NCI-H748 (cell line): ENCODE results near the gene ENKUR.

Source experiments
- DNase-seq: peaks from one replicate; lab custom pipeline; 2025; ENCODE audit not compliant: unreplicated experiment; lab: John Stamatoyannopoulos, UW

The ENKUR gene

DNA sequence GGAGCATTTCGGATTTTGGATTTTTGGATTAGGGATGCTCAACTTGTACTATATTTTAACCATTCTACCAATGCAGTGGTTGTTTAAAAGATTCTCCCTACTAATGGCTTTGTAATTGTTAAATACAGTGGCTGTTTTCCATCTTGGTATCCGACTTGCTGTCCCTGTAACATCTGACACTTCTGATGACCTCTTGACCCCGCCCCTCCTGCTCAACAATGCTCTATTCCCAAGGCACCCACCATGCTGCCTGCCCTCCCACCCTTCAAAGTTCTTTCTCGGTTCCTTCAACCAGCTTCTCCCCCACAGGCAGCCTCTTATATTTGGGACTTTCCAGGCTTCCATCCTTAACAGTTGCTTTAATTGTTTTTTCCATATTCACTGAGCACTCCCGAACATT lies 65.5 kb downstream of the ENKUR start:
- no peak for DNase-seq

DNA sequence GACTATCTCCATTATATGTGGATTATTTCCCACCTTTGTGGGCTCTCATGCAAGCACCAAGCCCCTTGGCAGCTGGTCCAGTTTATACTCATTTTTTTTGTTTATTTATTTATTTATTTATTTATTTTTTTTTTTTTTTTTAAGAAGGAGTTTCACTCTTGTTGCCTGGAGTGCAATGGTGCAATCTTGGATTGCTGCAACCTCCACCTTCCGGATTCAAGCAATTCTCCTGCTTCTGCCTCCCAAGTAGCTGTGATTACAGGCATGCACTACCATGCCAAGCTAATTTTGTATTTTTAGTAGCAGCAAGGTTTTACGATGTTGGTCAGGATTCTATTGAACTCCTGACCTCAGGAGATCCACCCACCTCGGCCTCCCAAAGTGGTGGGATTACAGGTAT lies 66.3 kb downstream of the ENKUR start:
- DNase-seq, result no peak

DNA sequence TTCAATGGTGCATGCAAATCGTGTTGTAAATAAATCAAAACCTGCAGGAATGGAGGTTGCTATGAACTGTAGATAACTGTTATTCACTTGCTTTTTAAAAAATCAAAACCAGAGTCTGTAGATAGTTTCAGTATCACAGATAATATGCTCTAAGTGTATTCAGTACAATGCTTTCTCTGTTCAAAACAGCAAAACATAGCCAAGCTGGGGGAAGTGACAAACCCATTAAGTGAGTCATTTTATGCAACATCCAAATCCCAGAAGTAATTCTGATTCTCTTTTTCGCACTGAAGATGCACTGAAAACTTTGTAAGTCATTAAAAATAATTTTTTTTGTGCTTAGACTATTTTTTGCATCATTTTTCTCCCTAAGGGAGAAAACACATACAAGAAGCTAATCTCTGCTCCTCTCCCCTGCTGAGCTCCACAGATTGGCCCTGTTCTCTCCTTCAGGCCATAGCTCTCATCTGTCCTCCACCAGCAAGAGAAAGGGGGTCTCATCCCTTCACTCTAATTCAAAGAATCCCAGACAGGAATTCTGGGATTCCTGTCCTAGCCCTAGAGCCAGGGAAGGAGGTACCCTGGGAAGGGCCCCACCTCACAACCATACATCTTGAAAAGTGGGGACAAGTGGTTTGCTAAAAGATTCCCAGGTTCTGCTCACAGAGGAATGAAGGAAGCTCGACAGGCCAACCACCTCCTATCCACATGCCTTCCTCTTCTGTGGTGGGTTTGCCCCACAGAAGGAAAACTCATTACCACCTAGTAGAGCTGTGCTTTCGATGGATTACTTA lies 68.5 kb downstream of the ENKUR start:
- DNase-seq, result no peak

GRCh38 chr10:24944512-24945255 lies 71.3 kb downstream of the ENKUR start:
- no peak for DNase-seq

- no peak for DNase-seq
Measured at GRCh38 chr10:24938525-24938924, 77.4 kb downstream of the ENKUR start.

GRCh38 chr10:24938076-24938475 lies 77.9 kb downstream of the ENKUR start:
- DNase-seq, result no peak

- DNase-seq, result no peak
Measured at GRCh38 chr10:24935504-24936292, 80.3 kb downstream of the ENKUR start.
